ENCODE measurements around the gene EVA1A.

Gene EVA1A

GRCh38 chr2:75540994-75541393 lies 19.7 kb downstream of the EVA1A start:
- no peak for DNase-seq (ENCODE audit: low read depth)

GRCh38 chr2:75539955-75540716 lies 20.6 kb downstream of the EVA1A start:
- no peak for DNase-seq (ENCODE audit: low read depth)

- no peak for DNase-seq (ENCODE audit: low read depth)
Measured at GRCh38 chr2:75538521-75539490, 21.9 kb downstream of the EVA1A start.

GRCh38 chr2:75537658-75538057 lies 23.1 kb downstream of the EVA1A start:
- DNase-seq (ENCODE audit: low read depth) = no peak

- no peak for DNase-seq (ENCODE audit: low read depth)
Measured at GRCh38 chr2:75533135-75533534, 27.6 kb downstream of the EVA1A start.

GRCh38 chr2:75532488-75532887 lies 28.3 kb downstream of the EVA1A start:
- no peak for DNase-seq (ENCODE audit: low read depth)

- DNase-seq (ENCODE audit: low read depth) = no peak
Measured at GRCh38 chr2:75528221-75528977, 32.3 kb downstream of the EVA1A start.

- DNase-seq (ENCODE audit: low read depth) = no peak
Measured at GRCh38 chr2:75527676-75528075, 33.1 kb downstream of the EVA1A start.

- DNase-seq (ENCODE audit: low read depth) = no peak
Measured at GRCh38 chr2:75526842-75527241, 33.9 kb downstream of the EVA1A start.

- no peak for DNase-seq (ENCODE audit: low read depth)
Measured at GRCh38 chr2:75525434-75526310, 35.1 kb downstream of the EVA1A start.

- no peak for DNase-seq (ENCODE audit: low read depth)
Measured at GRCh38 chr2:75524276-75524911, 36.3 kb downstream of the EVA1A start.

GRCh38 chr2:75523313-75524275 lies 37.1 kb downstream of the EVA1A start:
- no peak for DNase-seq (ENCODE audit: low read depth)

- no peak for DNase-seq (ENCODE audit: low read depth)
Measured at GRCh38 chr2:75522543-75523312, 38.0 kb downstream of the EVA1A start.

GRCh38 chr2:75521225-75521872 lies 39.4 kb downstream of the EVA1A start:
- no peak for DNase-seq (ENCODE audit: low read depth)

- DNase-seq (ENCODE audit: low read depth) = no peak
Measured at GRCh38 chr2:75519843-75520242, 40.9 kb downstream of the EVA1A start.

GRCh38 chr2:75518638-75519465 lies 41.9 kb downstream of the EVA1A start:
- DNase-seq (ENCODE audit: low read depth) = no peak

- no peak for DNase-seq (ENCODE audit: low read depth)
Measured at GRCh38 chr2:75517547-75518230, 43.0 kb downstream of the EVA1A start.

Measured in activated gamma-delta T cell treated with anti-CD3 and anti-CD28 coated beads, Interleukin-2, amount 50 U/mL, for 16 hours (primary cell).